DMS 273 treated with DMSO at 0.1 percent for 48 hours (cell line): ENCODE measurements around the gene HDLBP.

Source experiments
- DNase-seq: peaks from one replicate; lab custom pipeline; 2025; lab: John Stamatoyannopoulos, UW

The HDLBP gene

GRCh38 chr2:241228081-241228859 is 87.2 kb downstream of the HDLBP start:
- DNase-seq: no peak

GRCh38 chr2:241227594-241227993 is 87.9 kb downstream of the HDLBP start:
- DNase-seq: no peak

- no peak for DNase-seq
Measured at GRCh38 chr2:241226723-241227572, 88.5 kb downstream of the HDLBP start.

DNA sequence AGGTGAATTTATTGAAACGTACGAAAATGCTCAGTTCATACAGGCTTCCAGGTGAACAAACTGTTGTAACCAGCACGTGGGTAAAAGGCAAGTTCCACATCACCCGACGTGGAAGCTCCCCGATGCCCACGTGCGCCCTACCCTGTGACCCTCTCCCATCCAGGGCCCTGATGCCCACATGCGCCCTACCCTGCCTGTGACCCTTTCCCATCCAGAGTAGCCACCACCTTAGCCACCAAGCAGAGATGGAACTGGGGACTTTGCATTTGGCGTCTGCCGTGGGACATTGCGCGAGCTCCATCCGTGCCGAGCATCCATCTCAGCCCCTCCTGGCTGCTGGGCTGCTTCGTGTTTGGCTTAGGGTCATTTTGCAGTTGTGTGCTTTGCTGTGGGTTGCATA is 89.5 kb downstream of the HDLBP start:
- no peak for DNase-seq

DNA sequence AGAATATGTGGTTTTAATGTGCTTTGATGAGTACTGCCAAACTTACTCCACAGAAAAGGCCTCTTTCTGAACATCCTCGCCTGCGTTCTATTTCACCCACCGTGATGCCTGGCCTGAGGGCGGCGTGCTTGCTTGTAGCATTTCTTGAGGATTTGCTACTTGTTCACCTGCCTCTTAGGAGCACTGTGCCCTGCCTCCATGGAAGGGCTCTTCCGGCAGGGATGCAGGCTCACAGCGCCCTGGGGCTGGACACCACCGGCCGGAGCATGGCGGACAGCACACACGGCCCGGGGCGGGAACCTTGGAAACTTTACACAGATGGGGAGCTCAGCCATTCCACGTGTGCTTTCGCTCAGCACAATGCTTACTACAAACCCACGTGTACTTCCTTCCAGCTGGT is 89.9 kb downstream of the HDLBP start:
- DNase-seq: no peak

- DNase-seq: no peak
Measured at GRCh38 chr2:241224851-241225438, 90.5 kb downstream of the HDLBP start.

DNA sequence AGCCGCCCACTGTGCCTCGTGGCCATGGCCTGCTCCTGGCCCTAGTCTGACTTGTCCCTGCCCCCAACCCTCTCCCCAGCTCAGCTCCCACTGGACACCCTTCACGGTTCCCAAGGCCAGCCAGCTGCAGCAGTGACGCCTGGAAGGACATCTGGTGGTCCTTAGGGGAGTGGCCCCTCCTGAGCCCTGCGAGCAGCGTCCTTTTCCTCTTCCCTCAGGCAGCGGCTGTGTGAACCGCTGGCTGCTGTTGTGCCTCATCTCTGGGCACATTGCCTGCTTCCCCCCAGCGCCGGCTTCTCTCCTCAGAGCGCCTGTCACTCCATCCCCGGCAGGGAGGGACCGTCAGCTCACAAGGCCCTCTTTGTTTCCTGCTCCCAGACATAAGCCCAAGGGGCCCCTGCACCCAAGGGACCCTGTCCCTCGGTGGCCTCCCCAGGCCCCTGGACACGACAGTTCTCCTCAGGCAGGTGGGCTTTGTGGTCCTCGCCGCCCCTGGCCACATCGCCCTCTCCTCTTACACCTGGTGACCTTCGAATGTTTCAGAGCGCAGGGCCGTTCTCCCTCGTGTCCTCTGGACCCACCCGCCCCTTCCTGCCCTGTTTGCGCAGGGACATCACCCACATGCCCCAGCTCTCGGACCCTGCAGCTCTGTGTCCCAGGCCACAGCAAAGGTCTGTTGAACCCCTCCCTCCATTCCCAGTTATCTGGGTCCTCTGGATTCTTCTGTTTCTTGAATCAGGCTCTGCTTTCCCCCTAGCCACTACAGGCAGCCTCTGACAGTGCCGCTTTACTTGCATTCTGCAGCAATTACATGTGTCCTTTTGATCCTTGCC is 91.2 kb downstream of the HDLBP start:
- no peak for DNase-seq

- no peak for DNase-seq
Measured at GRCh38 chr2:241223211-241224017, 92.1 kb downstream of the HDLBP start.

DNA sequence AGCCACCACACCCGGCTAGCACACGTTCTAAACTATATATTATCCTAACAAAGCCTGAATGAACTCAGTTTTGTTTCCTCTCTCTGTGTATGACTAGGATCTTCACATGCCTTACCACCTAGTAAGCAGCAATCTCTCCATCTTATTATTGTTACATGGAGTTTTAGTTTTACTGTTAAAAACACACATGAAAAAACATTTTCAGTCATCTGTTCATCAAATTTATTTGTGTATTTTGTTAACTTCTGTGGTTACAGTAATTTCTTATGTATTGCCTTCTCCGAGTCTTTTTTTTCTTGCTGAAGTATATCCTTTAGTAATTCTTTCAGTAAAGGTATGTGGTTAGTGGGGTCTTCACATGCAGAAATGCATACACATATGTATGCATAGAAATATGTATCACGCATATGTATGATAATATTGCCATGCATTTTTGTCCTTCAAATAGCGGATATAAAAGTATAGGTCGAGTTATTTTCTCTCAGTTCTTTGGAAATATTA is 95.6 kb downstream of the HDLBP start:
- no peak for DNase-seq

DNA sequence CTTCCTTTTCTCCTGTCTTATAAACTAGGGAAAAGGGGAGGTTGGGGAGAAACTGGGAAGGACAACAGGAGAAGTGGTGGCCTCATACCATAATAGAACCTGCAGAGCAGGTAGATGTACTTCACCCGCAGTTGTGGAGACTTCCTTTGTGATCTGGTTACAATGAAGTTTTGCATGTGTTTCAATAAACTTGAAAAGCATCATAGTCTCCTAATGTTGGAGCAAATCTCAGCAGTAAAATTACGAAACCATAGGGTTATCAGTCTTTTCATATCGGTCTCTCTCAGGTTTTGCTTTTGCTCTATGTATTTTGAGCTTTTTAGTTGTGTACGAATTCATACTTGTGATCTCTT is 96.5 kb downstream of the HDLBP start:
- no peak for DNase-seq

- DNase-seq: no peak
Measured at GRCh38 chr2:241218131-241219029, 97.1 kb downstream of the HDLBP start.

DNA sequence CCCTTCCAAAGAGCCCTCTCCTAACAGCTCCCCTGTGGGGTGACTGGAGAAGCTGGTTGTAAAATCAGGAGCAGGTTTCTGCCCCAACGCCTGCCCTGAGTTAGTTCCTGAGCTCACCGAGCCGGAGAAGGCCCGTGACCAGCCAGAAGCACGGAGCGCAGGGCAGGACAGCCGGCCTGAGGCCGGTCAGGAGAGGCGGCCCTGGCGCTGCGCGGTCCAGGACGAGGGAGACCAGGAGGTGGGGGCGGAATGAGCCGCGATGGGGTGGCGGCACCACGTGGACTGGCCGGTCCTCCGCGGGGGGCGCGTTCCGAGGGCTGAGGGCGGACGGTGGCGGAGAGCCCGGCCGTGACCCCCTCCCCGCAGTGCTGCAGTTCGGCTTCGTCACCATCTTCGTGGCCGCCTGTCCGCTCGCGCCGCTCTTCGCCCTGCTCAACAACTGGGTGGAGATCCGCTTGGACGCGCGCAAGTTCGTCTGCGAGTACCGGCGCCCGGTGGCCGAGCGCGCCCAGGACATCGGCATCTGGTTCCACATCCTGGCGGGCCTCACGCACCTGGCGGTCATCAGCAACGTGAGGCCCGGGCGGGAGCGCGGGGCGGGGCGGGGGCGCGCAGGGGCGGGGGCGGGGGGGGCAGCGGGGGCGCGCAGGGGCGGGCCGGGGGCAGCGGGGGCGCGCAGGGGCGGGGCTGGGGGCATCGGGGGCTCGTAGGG is 98.0 kb downstream of the HDLBP start:
- no peak for DNase-seq

DNA sequence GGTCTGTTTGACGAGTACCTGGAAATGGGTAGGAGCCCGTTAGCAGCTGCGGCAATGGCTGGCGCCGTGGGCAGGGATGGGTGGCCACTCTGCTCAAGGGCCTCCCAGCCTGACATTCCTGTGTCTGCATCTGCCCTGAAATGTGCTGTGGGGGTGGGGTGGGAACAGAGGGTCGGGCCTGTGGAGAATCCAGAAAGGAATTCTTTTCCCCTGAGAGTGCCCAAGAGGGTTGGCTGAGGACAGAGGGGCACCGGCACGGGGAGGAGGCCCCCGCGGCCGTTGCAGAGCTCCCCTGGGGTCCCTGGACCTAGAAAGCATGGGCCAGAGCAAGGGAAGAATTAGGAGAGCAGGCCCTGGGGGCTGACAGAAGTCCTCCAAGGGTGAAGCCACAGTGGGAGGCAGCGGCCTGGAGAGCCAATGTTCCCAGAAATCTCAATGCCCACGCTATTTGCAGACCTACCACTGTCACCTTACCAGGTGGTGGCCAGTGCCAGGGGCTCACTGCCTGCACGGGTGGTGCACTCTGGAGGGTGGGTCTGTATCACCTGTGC is 99.2 kb downstream of the HDLBP start:
- DNase-seq: no peak

DNA sequence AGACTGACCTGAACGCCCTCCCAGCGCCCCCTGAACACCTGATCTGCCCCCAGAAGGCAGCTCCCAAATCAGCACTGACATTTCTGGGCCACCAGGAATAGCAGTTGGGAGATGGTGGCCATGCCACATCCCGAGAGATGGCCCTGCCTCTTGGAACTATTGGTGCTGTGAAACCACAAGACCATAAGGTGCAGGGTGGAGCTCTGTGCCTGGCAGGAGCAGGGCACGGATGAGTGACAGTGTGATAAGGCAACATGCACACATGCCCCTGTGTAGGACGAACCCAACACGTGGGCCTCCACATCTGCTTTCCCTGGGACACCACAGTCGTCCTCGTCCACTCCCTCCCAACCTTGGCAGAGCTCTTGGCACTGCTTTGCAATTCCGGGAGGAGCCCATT is 100.1 kb downstream of the HDLBP start:
- no peak for DNase-seq

- no peak for DNase-seq
Measured at GRCh38 chr2:241214766-241215165, 100.7 kb downstream of the HDLBP start.

GRCh38 chr2:241214209-241214608 is 101.3 kb downstream of the HDLBP start:
- DNase-seq: no peak

GRCh38 chr2:241213567-241213966 is 101.9 kb downstream of the HDLBP start:
- no peak for DNase-seq

DNA sequence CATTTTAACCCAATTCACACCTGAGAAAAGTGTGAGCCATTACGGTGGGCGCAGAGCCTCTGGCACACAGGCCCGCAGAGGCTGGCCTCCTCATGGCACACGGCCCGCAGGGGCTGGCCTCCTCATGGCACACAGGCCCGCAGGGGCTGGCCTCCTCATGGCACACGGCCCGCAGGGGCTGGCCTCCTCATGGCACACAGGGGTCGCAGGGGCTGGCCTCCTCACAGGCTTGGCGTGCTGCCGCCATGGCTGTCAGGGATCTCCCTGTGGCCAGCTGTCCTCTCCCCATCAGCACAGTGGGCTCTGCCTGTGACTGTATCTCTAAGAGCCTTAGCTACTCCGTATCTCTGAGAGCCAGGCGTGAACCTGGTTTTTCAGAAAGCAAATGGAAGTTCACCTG is 102.4 kb downstream of the HDLBP start:
- DNase-seq: no peak

DNA sequence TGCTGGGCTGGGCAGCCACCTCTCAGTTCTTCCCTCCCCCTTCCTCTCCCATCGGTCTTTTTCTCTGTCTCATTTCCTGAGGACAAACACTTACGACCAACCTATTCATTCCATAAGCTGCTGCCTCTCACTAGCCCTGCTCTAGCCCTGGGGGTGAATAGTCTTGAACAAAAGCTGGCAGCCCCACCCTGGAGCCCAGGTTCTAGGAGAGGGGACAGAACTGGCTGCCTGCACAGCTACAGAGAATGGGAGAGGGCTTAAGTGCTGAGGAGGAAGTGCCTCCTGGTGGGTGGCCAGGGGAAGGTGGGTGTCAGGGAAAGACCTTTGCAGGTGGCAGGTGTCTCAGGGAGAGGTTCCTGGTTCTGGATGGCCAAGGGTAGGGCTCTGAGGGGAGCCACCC is 104.2 kb downstream of the HDLBP start:
- DNase-seq: no peak
